H1 (cell line): ENCODE measurements around the gene ACTR5. TPM values are rescaled to one million over a fixed set of nuclear protein-coding genes. Genes with fewer than 3 reads are reported as not detected.

ENCODE experiments used
- CTCF ChIA-PET: fragments of 300-600 bp; sonication (Branson Sonifier 250); formaldehyde crosslinking; loops from one replicate; lab custom pipeline; 2021; ENCODE audit not compliant: partially characterized antibody; lab: Charles Lee
- POLR2A ChIA-PET: fragments of 300-600 bp; sonication (Branson Sonifier 250); formaldehyde crosslinking; loops from one replicate; lab custom pipeline; 2021; ENCODE audit warnings: inconsistent platforms; ENCODE audit not compliant: partially characterized antibody; lab: Charles Lee
- DNase-seq, 2 experiments: peaks; one replicate each; pipeline versions ENCODE4 v3.0.0 to v3.0.0-alpha.2; 2010 to 2022; ENCODE audit warnings: low spot score in 2 of 2, low read depth in 1 of 2, mixed read lengths in 1 of 2
- FAIRE-seq: peaks from 2 replicates; lab custom pipeline; 2011; peaks lifted over from hg19 to GRCh38; lab: Jason Lieb, UNC
- H2AFZ ChIP-seq: 2 replicates; pipeline ENCODE4 v1.8.1; 2012; ENCODE audit warnings: low read length, inconsistent platforms
- H2AK5ac ChIP-seq: 2 replicates; pipeline ENCODE4 v1.6.1; 2013; ENCODE audit warnings: low read depth, low read length
- H2BK120ac ChIP-seq: replicated peaks from 2 replicates; pipeline ENCODE3; 2013; ENCODE audit warnings: low read depth, low read length, inconsistent platforms
- H2BK12ac ChIP-seq: 2 replicates; pipeline ENCODE4 v1.6.1; 2013; ENCODE audit warnings: low read depth, low read length
- H2BK15ac ChIP-seq: 2 replicates; pipeline ENCODE4 v1.6.1; 2013; ENCODE audit warnings: low read length
- H2BK20ac ChIP-seq: 2 replicates; pipeline ENCODE4 v1.6.1; 2013; ENCODE audit warnings: low read length
- H2BK5ac ChIP-seq: 2 replicates; pipeline ENCODE4 v1.6.1; 2013; ENCODE audit warnings: low read depth, low read length
- H3K14ac ChIP-seq: 2 replicates; pipeline ENCODE4 v1.6.1; 2013; ENCODE audit warnings: inconsistent platforms; ENCODE audit not compliant: insufficient read length
- H3K18ac ChIP-seq: 2 replicates; pipeline ENCODE4 v1.6.1; 2013; ENCODE audit warnings: low read length; ENCODE audit errors: extremely low read depth
- H3K23ac ChIP-seq: 2 replicates; pipeline ENCODE4 v1.6.1; 2013; ENCODE audit warnings: inconsistent platforms; ENCODE audit not compliant: insufficient read length
- H3K23me2 ChIP-seq: 2 replicates; pipeline ENCODE4 v1.6.1; 2013; ENCODE audit warnings: low read depth, low read length
- H3K27ac ChIP-seq: 2 replicates; pipeline ENCODE4 v1.6.1; 2011; ENCODE audit warnings: low read depth, low read length, inconsistent platforms
- H3K27me3 ChIP-seq, 4 experiments: replicated peaks in 1 of 4; 1 replicate in 1 of 4; 2 replicates in 3 of 4; pipeline versions ENCODE4 v1.6.1 to v1.8.1; 2011 to 2013; ENCODE audit warnings: low read length in 3 of 4, mild to moderate bottlenecking in 3 of 4, inconsistent platforms in 2 of 4, mixed read lengths in 2 of 4, moderate library complexity in 1 of 4; ENCODE audit not compliant: control insufficient read depth in 3 of 4, insufficient read depth in 3 of 4; ENCODE audit errors: extremely low read depth in 1 of 4
- H3K36me3 ChIP-seq, 4 experiments: 2 replicates each; pipeline versions ENCODE4 v1.6.1 to v1.8.1; 2011 to 2013; ENCODE audit warnings: mild to moderate bottlenecking in 4 of 4, low read length in 3 of 4, moderate library complexity in 2 of 4, control low read depth in 1 of 4, inconsistent platforms in 1 of 4; ENCODE audit not compliant: insufficient read depth in 4 of 4, control insufficient read depth in 2 of 4
- H3K4ac ChIP-seq: replicated peaks from 2 replicates; pipeline ENCODE3; 2013; ENCODE audit warnings: low read length, low read depth, mixed read lengths, inconsistent platforms; ENCODE audit not compliant: insufficient read length
- H3K4me1 ChIP-seq, 4 experiments: replicated peaks in 1 of 4; 1 replicate in 1 of 4; 2 replicates in 3 of 4; pipeline versions ENCODE4 v1.6.1 to v1.8.1; 2011 to 2013; ENCODE audit warnings: low read length in 3 of 4, inconsistent platforms in 2 of 4, mixed read lengths in 1 of 4; ENCODE audit not compliant: insufficient read depth in 4 of 4, control insufficient read depth in 3 of 4
- H3K4me2 ChIP-seq, 2 experiments: 2 replicates each; pipeline versions ENCODE4 v1.6.1 to v1.8.1; 2011 to 2013; ENCODE audit warnings: low read depth in 2 of 2, low read length in 2 of 2, control low read depth in 1 of 2, inconsistent platforms in 1 of 2, mild to moderate bottlenecking in 1 of 2; ENCODE audit not compliant: insufficient read depth in 1 of 2
- H3K4me3 ChIP-seq, 4 experiments: fragments of 200-600, 300-600 bp in 1 of 4; sonication (generic), shearing (Covaris generic), sonication (Bioruptor Twin) in 1 of 4; 2 replicates each; pipeline versions ENCODE4 v1.5.1 to v1.8.1; 2011 to 2016; ENCODE audit warnings: low read length in 4 of 4, low read depth in 3 of 4, control low read depth in 2 of 4, inconsistent platforms in 2 of 4, mild to moderate bottlenecking in 2 of 4, mixed read lengths in 1 of 4, moderate library complexity in 1 of 4; ENCODE audit not compliant: insufficient read depth in 2 of 4; ENCODE audit errors: extremely low read depth in 1 of 4
- H3K56ac ChIP-seq: replicated peaks from 2 replicates; pipeline ENCODE3; 2013; ENCODE audit warnings: low read depth, mild to moderate bottlenecking, mixed read lengths, low read length, inconsistent platforms; ENCODE audit not compliant: insufficient read length
- H3K79me1 ChIP-seq: 2 replicates; pipeline ENCODE4 v1.6.1; 2013; ENCODE audit warnings: low read depth, low read length, control low read depth
- H3K79me2 ChIP-seq, 2 experiments: 2 replicates each; pipeline versions ENCODE4 v1.6.1 to v1.8.1; 2012 to 2013; ENCODE audit warnings: low read length in 2 of 2, mild to moderate bottlenecking in 2 of 2, inconsistent platforms in 1 of 2; ENCODE audit not compliant: insufficient read depth in 2 of 2, control insufficient read depth in 1 of 2
- H3K9ac ChIP-seq, 4 experiments: replicated peaks in 1 of 4; 1 replicate in 1 of 4; 2 replicates in 3 of 4; pipeline versions ENCODE4 v1.6.1 to v1.8.1; 2011 to 2013; ENCODE audit warnings: low read depth in 3 of 4, low read length in 3 of 4, control low read depth in 2 of 4, mild to moderate bottlenecking in 2 of 4, moderate library complexity in 2 of 4, inconsistent platforms in 1 of 4; ENCODE audit errors: extremely low read depth in 1 of 4
- H3K9me3 ChIP-seq, 2 experiments: 2 replicates each; pipeline versions ENCODE4 v1.6.1 to v1.8.1; 2012 to 2013; ENCODE audit warnings: mild to moderate bottlenecking in 2 of 2, moderate library complexity in 2 of 2, control low read depth in 1 of 2, inconsistent platforms in 1 of 2, low read depth in 1 of 2, low read length in 1 of 2, mixed read lengths in 1 of 2; ENCODE audit not compliant: insufficient read depth in 2 of 2
- H4K20me1 ChIP-seq, 2 experiments: replicated peaks in 1 of 2; 2 replicates each; pipeline versions ENCODE3 to v1.8.1; 2011 to 2013; ENCODE audit warnings: inconsistent platforms in 2 of 2, low read length in 2 of 2, mild to moderate bottlenecking in 1 of 2; ENCODE audit not compliant: insufficient read depth in 2 of 2, control insufficient read depth in 1 of 2
- H4K5ac ChIP-seq: 2 replicates; pipeline ENCODE4 v1.6.1; 2013; ENCODE audit warnings: low read length, low read depth, mixed read lengths, inconsistent platforms; ENCODE audit not compliant: insufficient read length
- H4K8ac ChIP-seq: 2 replicates; pipeline ENCODE4 v1.8.0; 2013; ENCODE audit warnings: mild to moderate bottlenecking, moderate library complexity, low read length, inconsistent platforms; ENCODE audit not compliant: insufficient read depth; ENCODE audit errors: extremely low read depth
- H4K91ac ChIP-seq: replicated peaks from 2 replicates; pipeline ENCODE3; 2013; ENCODE audit warnings: low read length, mixed read lengths, inconsistent platforms; ENCODE audit not compliant: insufficient read length
- GTF2F1 ChIP-seq: IDR thresholded peaks from 2 replicates; pipeline ENCODE4 v1.6.1; 2012; ENCODE audit warnings: low read depth, low read length, improper control_type of control experiment, borderline replicate concordance
- TCF12 ChIP-seq: IDR thresholded peaks from 2 replicates; pipeline ENCODE4 v1.6.1; 2011; ENCODE audit warnings: low read depth, mild to moderate bottlenecking, low read length
- WGBS, 2 experiments: shearing (Covaris generic) in 1 of 2; methylation state at CpG; one replicate each; pipeline versions ENCODE4 v1.1.6 to v1.1.7; 2013 to 2015; ENCODE audit warnings: low lambda C conversion rate in 2 of 2, mixed read lengths in 2 of 2, inconsistent platforms in 1 of 2, low coverage in 1 of 2, missing lambda C conversion rate in 1 of 2; ENCODE audit not compliant: insufficient replicate concordance in 2 of 2, insufficient coverage in 1 of 2, insufficient read length in 1 of 2; ENCODE audit errors: extremely low coverage in 1 of 2, missing lambda C conversion rate in 1 of 2; 5-methylcytosine and 5-hydroxymethylcytosine counted together
- polyA plus RNA-seq, 7 experiments: library from polyadenylated mRNA; depleted of rRNA in 3 of 7; stranded (reverse) in 5 of 7; unstranded in 2 of 7; fragments of >200 nt in 5 of 7; fragments of 200-250 nt in 2 of 7; gene quantifications; 1 replicate in 5 of 7; 2 replicates in 1 of 7; 4 replicates in 1 of 7; pipeline versions ENCODE4 v1.2.1 to v1.2.3, GENCODE V29; 2011 to 2013; ENCODE audit warnings: missing spikeins in 2 of 7, mixed read lengths in 2 of 7
- total RNA-seq: library from RNA; stranded (reverse); fragmentation: NEBNext Ultra II Directional; extraction: Animal tissue kit (Norgen Biotek cat#: 25700); gene quantifications from 2 replicates; pipeline ENCODE4 v1.2.1, GENCODE V29; 2021

ACTR5 gene
- total and polyA plus RNA-seq, 2 of the 8 experiments (the other 6 are each of a cell fraction or from before 2014, with no cell fraction given), result 10.4 to 14.4 TPM

DNA sequence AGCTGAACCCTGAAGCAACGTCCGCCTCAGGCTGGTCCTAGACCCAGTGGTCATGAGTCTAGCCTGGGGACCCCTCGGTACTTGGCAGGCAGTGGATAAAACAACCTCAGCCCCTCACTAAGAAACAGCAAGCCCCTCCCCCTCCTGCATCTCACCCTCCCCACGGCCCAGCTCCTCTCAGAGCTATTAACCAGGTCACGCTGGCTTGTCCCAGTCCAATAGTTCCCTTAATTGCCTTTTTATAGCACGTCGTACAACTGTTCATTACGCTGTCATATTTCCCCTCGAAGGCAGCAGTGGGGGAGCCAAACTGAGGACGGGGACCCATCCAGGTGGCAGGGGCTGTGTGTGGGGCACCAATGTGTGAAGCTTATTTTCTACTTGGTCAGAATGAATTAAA, 32.6 kb upstream of the ACTR5 start:
- Histone ChIP-seq H2BK5ac (no peak overlapping the region), H3K4me2 (no peak overlapping the region), H3K18ac (no peak overlapping the region), H4K91ac (no peak overlapping the region), H2AK5ac (no peak overlapping the region), H3K4me1 (peaks cover 0 to 3% (median 0%) of the 10 kb centered on the region in 4 experiments; a peak in 1 of 7 replicates), H2BK20ac (no peak overlapping the region), H3K36me3 (no peaks in the 10 kb centered on the region), H3K27ac (no peak overlapping the region), H3K23me2 (no peaks in the 10 kb centered on the region), H4K20me1 (no peaks in the 10 kb centered on the region), H3K79me2 (no peaks in the 10 kb centered on the region), H3K4me3 (no peak overlapping the region), H3K56ac (no peak overlapping the region), H3K9me3 (no peaks in the 10 kb centered on the region), H4K8ac (no peak overlapping the region), H3K79me1 (no peaks in the 10 kb centered on the region; the same call in 1 of the 2 replicates), H2BK120ac (no peak overlapping the region), H2BK15ac (no peak overlapping the region), H3K4ac (no peak overlapping the region), H4K5ac (no peak overlapping the region), H3K23ac (no peak overlapping the region), H2BK12ac (0 out of 2 replicates have a peak overlapping the region, but pooled peaks have one; percentile 7), H3K27me3 (peaks cover 5 to 27% (median 20%) of the 10 kb centered on the region in 4 experiments), H3K9ac (no peak overlapping the region), H3K14ac (no peak overlapping the region), H2AFZ (no peak overlapping the region)
- DNase-seq, result no peak
- whole genome bisulfite sequencing, 2 experiments, result 78% methylated on average over 9 of the region's 10 CpGs; no CpG with 5 or more reads in 1 of the 2 experiments
- CTCF ChIA-PET, result interaction anchor here (0.6 to 19.8 kb wide), 11 partner anchors 12 to 135 kb away, joined by 3 to 236 read pairs (median 4); partner anchors contain the start of genes ADIG and SLC32A1
- no peak for FAIRE-seq
- POLR2A ChIA-PET, result interaction anchor here (0.7 kb wide), 1 partner anchor 42 kb away, joined by 3 read pairs; no protein-coding TSS in a partner anchor
- TF ChIP-seq TCF12, result no peak
- no peak for TF ChIP-seq GTF2F1
